Mesenteric fat pad (tissue), 1 donor: ENCODE results near the gene DIABLO. TPM values are rescaled to one million over a fixed set of nuclear protein-coding genes. Genes with fewer than 3 reads are reported as not detected.
"Not testable (repeated sequence)": the region's sequence is repeated elsewhere in the genome, so short reads cannot be mapped to it uniquely, and the experiment has no call there.

Experiments
- DNase-seq: peaks from one replicate; pipeline ENCODE4 v3.0.0-alpha.2; 2020; ENCODE audit warnings: low spot score
- long read RNA-seq: library from polyadenylated mRNA; unstranded; transcript quantifications from one replicate; pipeline ENCODE4 v2.0.0, GENCODE V29; 2020
- total RNA-seq: library from RNA; stranded (reverse); fragmentation: NEBNext Ultra II Directional; extraction: Animal tissue kit (Norgen Biotek cat#: 25700); gene quantifications from one replicate; pipeline ENCODE4 v1.2.1, GENCODE V29; 2021
- donor health status: DM: yes; HTN: yes; CAD: no.

The DIABLO gene
- total RNA-seq = 29.8 TPM
- long read RNA-seq, transcript DIABLO-202 (6 exons, 1,336 nt) = minor isoform, 19 of 107 reads
- long read RNA-seq, transcript DIABLO-207 (6 exons, 1,471 nt) = major isoform, 73 of 107 reads
- long read RNA-seq, partial matches to known transcripts = 1 of 107 reads
- long read RNA-seq, other reads (novel, unspliced or antisense) = 4 of 107 reads

- DNase-seq = peak; percentile 100
Observed at GRCh38 chr12:122225683-122226365, at the start of gene DIABLO. DIABLO (minus strand) TSS chr12:122226052; CDS start chr12:122226014, 38 bp downstream.

GRCh38 chr12:122275459-122275858 lies 49.6 kb upstream of the DIABLO start:
- DNase-seq = no peak

GRCh38 chr12:122266230-122266901 lies 40.5 kb upstream of the DIABLO start, which contains the start of gene VPS33A:
VPS33A (minus strand) TSS chr12:122266494; CDS start chr12:122266408, 86 bp downstream.
- DNase-seq = peak; percentile 99

- no peak for DNase-seq
Observed at GRCh38 chr12:122265886-122266229, 40.0 kb upstream of the DIABLO start.

- DNase-seq = no peak
Observed at GRCh38 chr12:122265476-122265875, 39.6 kb upstream of the DIABLO start.

- not testable (repeated sequence) for DNase-seq
Observed at GRCh38 chr12:122260735-122261134, 34.9 kb upstream of the DIABLO start.

GRCh38 chr12:122258939-122259338 lies 33.1 kb upstream of the DIABLO start:
- DNase-seq = not testable (repeated sequence)

GRCh38 chr12:122258462-122258861 lies 32.6 kb upstream of the DIABLO start:
- DNase-seq = not testable (repeated sequence)

GRCh38 chr12:122250536-122250935 lies 24.7 kb upstream of the DIABLO start:
- DNase-seq = no peak

GRCh38 chr12:122250047-122250446 lies 24.2 kb upstream of the DIABLO start:
- no peak for DNase-seq

GRCh38 chr12:122245553-122245952 lies 19.7 kb upstream of the DIABLO start:
- DNase-seq = no peak

- DNase-seq = no peak
Observed at GRCh38 chr12:122244565-122245371, 18.9 kb upstream of the DIABLO start.

GRCh38 chr12:122243965-122244364 lies 18.1 kb upstream of the DIABLO start:
- DNase-seq = no peak

- DNase-seq = no peak
Observed at GRCh38 chr12:122238861-122239260, 13.0 kb upstream of the DIABLO start.

GRCh38 chr12:122235741-122236140 lies 9.9 kb upstream of the DIABLO start:
- DNase-seq = no peak

- DNase-seq = no peak
Observed at GRCh38 chr12:122232691-122233090, 6.8 kb upstream of the DIABLO start.

GRCh38 chr12:122230798-122231197 lies 4.9 kb upstream of the DIABLO start:
- no peak for DNase-seq

GRCh38 chr12:122228092-122228491 lies 2.2 kb upstream of the DIABLO start:
- no peak for DNase-seq

- no peak for DNase-seq
Observed at GRCh38 chr12:122227341-122227740, 1.5 kb upstream of the DIABLO start.

- DNase-seq = no peak
Observed at GRCh38 chr12:122226366-122227125, 694 bp upstream of the DIABLO start.

- no peak for DNase-seq
Observed at GRCh38 chr12:122216445-122216844, 9.4 kb downstream of the DIABLO start.
